HG03097 (cell line): ENCODE data around the gene CPTP.
"Not testable (repeated sequence)": the region's sequence is repeated elsewhere in the genome, so short reads cannot be mapped to it uniquely, and the experiment has no call there.

ENCODE experiments used
- ATAC-seq: cut with Tn5 transposase; IDR thresholded peaks from one replicate; pipeline ENCODE4 v1.9.1; 2021; ENCODE audit not compliant: unreplicated experiment, low FRiP score

Gene CPTP

GRCh38 chr1:1359664-1360468 lies 35.3 kb downstream of the CPTP start:
- ATAC-seq, result no peak

- ATAC-seq, result no peak
Measured at GRCh38 chr1:1360506-1361169, 36.0 kb downstream of the CPTP start.

GRCh38 chr1:1361233-1361981 lies 36.8 kb downstream of the CPTP start:
- no peak for ATAC-seq

- no peak for ATAC-seq
Measured at GRCh38 chr1:1361982-1362423, 37.4 kb downstream of the CPTP start.

- no peak for ATAC-seq
Measured at GRCh38 chr1:1364266-1364665, 39.7 kb downstream of the CPTP start.

- no peak for ATAC-seq
Measured at GRCh38 chr1:1365875-1366698, 41.5 kb downstream of the CPTP start.

- no peak for ATAC-seq
Measured at GRCh38 chr1:1366699-1367066, 42.1 kb downstream of the CPTP start.

GRCh38 chr1:1367315-1367714 lies 42.7 kb downstream of the CPTP start:
- no peak for ATAC-seq

- ATAC-seq, result not testable (repeated sequence)
Measured at GRCh38 chr1:1370094-1370493, 45.5 kb downstream of the CPTP start.

GRCh38 chr1:1370771-1371300 lies 46.2 kb downstream of the CPTP start:
- no peak for ATAC-seq

- ATAC-seq, result no peak
Measured at GRCh38 chr1:1371364-1371745, 46.8 kb downstream of the CPTP start.

GRCh38 chr1:1371746-1372711 lies 47.4 kb downstream of the CPTP start:
- no peak for ATAC-seq

GRCh38 chr1:1373051-1373814 lies 48.6 kb downstream of the CPTP start:
- no peak for ATAC-seq

- ATAC-seq, result no peak
Measured at GRCh38 chr1:1373815-1374588, 49.4 kb downstream of the CPTP start.

- ATAC-seq, result no peak
Measured at GRCh38 chr1:1374589-1374928, 50.0 kb downstream of the CPTP start.

GRCh38 chr1:1374929-1375662 lies 50.5 kb downstream of the CPTP start, which contains the start of gene AURKAIP1:
Gene AURKAIP1, minus strand, starts transcription at chr1:1375207. Its CDS starts 451 bp downstream, at chr1:1374756.
- ATAC-seq, result peak; percentile 84
